SK-N-SH treated with all-trans-retinoic acid at 6 μM for 48 hours (cell line): ENCODE measurements around the gene ATP6V1C2.

Source experiments
- ARNTL ChIP-seq: fragments of 450-650 bp; formaldehyde crosslinking; IDR thresholded peaks from 2 replicates; pipeline ENCODE4 v1.5.0; 2020; ENCODE audit warnings: low read depth, mild to moderate bottlenecking, moderate library complexity, borderline replicate concordance
- BACH2 ChIP-seq: fragments of 250-450 bp; sonication (Bioruptor Pico); IDR thresholded peaks from 2 replicates; pipeline ENCODE4 v1.9.0; 2021; ENCODE audit warnings: mild to moderate bottlenecking, borderline replicate concordance
- CSRNP3 ChIP-seq: fragments of 250-450 bp; sonication (Bioruptor Pico); IDR thresholded peaks from 2 replicates; pipeline ENCODE4 v1.5.1; 2021; ENCODE audit warnings: mild to moderate bottlenecking, moderate library complexity
- GLIS3 ChIP-seq: fragments of 250-450 bp; sonication (Bioruptor Pico); IDR thresholded peaks from 2 replicates; pipeline ENCODE4 v1.5.0; 2020; ENCODE audit warnings: mild to moderate bottlenecking, moderate library complexity
- OSR1 ChIP-seq: fragments of 250-450 bp; sonication (Bioruptor Pico); IDR thresholded peaks from 2 replicates; pipeline ENCODE4 v1.8.0; 2022; ENCODE audit warnings: moderate library complexity, mild to moderate bottlenecking, inconsistent platforms
- PATZ1 ChIP-seq: fragments of 250-450 bp; sonication (Bioruptor Pico); IDR thresholded peaks from 2 replicates; pipeline ENCODE4 v1.8.0; 2020; ENCODE audit warnings: mild to moderate bottlenecking, moderate library complexity, borderline replicate concordance
- POU6F1 ChIP-seq: fragments of 250-450 bp; sonication (Bioruptor Pico); IDR thresholded peaks from 2 replicates; pipeline ENCODE4 v1.8.0; 2021; ENCODE audit warnings: low read depth, mild to moderate bottlenecking, moderate library complexity, borderline replicate concordance
- RARB ChIP-seq: fragments of 250-450 bp; sonication (Bioruptor Pico); IDR thresholded peaks from 2 replicates; pipeline ENCODE4 v1.8.0; 2021; ENCODE audit warnings: mild to moderate bottlenecking, moderate library complexity
- TCF4 ChIP-seq: fragments of 250-450 bp; sonication (Bioruptor Pico); IDR thresholded peaks from 2 replicates; pipeline ENCODE4 v1.8.0; 2021; ENCODE audit warnings: mild to moderate bottlenecking, moderate library complexity, borderline replicate concordance
- TSHZ2 ChIP-seq: fragments of 250-450 bp; sonication (Bioruptor Pico); IDR thresholded peaks from 2 replicates; pipeline ENCODE4 v1.5.0; 2020; ENCODE audit warnings: mild to moderate bottlenecking, moderate library complexity
- ZFP3 ChIP-seq: fragments of 250-450 bp; sonication (Bioruptor Pico); IDR thresholded peaks from 2 replicates; pipeline ENCODE4 v1.5.0; 2020; ENCODE audit warnings: mild to moderate bottlenecking, moderate library complexity
- ZFP30 ChIP-seq: fragments of 450-650 bp; formaldehyde crosslinking; IDR thresholded peaks from 2 replicates; pipeline ENCODE4 v1.5.0; 2022; ENCODE audit warnings: mild to moderate bottlenecking, moderate library complexity

GRCh38 chr2:10738192-10738591 is 16.8 kb downstream of the ATP6V1C2 start:
- TF ChIP-seq RARB (CRISPR knock-in tag) (no peak), CSRNP3 (CRISPR knock-in tag) (no peak), ZFP3 (CRISPR knock-in tag) (no peak), BACH2 (CRISPR knock-in tag) (no peak), PATZ1 (CRISPR knock-in tag) (no peak), TCF4 (CRISPR knock-in tag) (no peak), GLIS3 (CRISPR knock-in tag) (no peak), POU6F1 (no peak), ARNTL (no peak), TSHZ2 (CRISPR knock-in tag) (no peak), OSR1 (CRISPR knock-in tag) (no peak), ZFP30 (CRISPR knock-in tag) (no peak)
